OCI-LY1 (cell line): ENCODE results near the gene RFX8.

Experiments
- CTCF ChIP-seq: fragments of 200-600 bp; sonication (generic), shearing (Covaris generic); IDR thresholded peaks from 2 replicates; pipeline ENCODE4 v1.5.1; 2017; ENCODE audit warnings: mild to moderate bottlenecking, antibody characterized with exemption, low read length, moderate library complexity, mixed read lengths
- EZH2 ChIP-seq: fragments of 200-600 bp; sonication (generic), shearing (Covaris generic); IDR thresholded peaks from 2 replicates; pipeline ENCODE4 v1.8.0; 2017; ENCODE audit warnings: borderline replicate concordance, mixed run types, mild to moderate bottlenecking, antibody characterized with exemption, low read length, moderate library complexity, mixed read lengths

GRCh38 chr2:101442667-101443061 lies 32.2 kb downstream of the RFX8 start:
- TF ChIP-seq EZH2: no peak
- no peak for TF ChIP-seq CTCF
